NCI-H1930 (cell line): ENCODE data around the gene ABCD3.

ENCODE experiments used
- DNase-seq, 2 experiments: peaks; one replicate each; lab custom pipeline; 2025; lab: John Stamatoyannopoulos, UW

The ABCD3 gene

DNA sequence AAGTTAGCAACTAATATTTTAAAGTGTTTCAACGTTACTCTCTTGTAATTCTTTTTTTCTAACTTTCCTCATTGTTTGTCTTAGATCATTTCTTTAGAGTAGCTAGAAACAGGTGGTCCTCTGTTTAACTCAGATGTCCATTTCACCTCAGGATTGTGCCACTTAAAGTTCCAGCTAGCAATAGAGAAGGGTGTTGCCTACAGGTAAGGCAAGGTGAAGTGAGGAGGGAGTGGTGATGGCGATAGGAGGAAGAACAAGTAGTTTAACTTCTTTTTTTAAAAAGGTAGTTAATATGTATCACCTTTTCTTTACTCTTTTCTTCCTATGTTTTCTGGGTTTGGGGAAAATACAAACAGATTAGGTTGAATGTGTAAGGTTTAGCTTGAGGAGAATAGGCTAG lies 44.4 kb downstream of the ABCD3 start:
- DNase-seq = no peak

DNA sequence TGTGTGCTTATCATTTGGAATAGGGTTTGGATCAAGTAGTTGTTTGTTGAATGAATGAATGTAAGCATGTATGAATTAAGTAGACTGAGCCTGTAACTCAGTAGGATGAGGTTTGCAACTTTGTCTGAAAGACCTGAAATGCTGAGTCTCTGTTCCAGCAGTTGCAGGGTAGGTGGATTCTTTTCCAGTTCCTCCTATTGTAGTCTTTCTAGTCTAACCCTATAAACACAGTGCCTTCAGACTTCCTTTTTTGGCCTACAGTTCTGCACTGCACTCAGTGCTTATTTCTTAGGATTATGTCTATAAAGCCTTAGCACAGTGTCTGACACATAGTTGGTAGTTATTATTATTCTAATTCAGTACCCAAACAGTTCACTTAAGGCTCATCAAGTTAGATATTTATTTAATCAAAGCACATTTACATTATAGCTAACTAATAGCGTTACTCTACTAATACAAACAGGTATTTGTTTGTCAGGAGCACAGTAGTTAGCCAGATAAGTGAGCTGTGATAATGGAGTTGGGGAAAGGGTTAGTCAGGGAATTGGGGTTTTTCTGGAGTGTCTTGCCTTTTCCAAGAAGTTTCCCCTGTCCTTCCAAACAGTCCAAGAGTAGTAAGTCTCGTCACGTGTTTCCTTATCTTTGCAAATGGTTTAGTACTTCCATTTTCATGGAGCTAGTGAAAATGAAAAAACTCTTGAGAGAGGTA lies 45.0 kb downstream of the ABCD3 start:
- DNase-seq = no peak

DNA sequence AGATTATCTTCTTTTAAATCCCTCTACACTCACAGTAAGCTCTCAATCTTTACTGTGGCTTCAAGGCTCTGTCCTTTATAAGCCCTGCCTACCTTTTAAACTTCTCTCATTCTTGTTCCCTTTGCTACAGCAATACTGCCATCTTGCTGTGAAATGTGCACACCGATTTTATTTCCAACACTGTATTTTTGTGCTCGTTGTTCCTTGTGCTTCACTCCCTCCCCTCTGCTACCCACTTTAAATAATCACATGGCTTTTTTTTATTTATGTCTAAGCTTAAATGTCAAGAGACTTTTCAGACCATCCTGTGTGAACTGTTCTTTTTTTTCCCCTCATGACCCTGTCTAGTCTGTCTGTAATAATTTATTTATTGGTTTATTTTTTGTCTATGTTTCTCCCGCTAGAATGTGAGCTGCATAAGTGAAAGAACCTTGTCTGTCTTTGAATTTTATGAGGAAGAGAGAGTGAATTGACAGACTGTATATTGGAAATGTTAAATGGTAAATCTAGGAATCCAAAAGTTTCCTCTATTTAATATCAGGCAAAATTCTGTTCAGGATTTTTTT lies 45.7 kb downstream of the ABCD3 start:
- no peak for DNase-seq

- no peak for DNase-seq
Observed at GRCh38 chr1:94468708-94469107, 50.5 kb downstream of the ABCD3 start.

- no peak for DNase-seq
Observed at GRCh38 chr1:94471271-94471670, 53.1 kb downstream of the ABCD3 start.

DNA sequence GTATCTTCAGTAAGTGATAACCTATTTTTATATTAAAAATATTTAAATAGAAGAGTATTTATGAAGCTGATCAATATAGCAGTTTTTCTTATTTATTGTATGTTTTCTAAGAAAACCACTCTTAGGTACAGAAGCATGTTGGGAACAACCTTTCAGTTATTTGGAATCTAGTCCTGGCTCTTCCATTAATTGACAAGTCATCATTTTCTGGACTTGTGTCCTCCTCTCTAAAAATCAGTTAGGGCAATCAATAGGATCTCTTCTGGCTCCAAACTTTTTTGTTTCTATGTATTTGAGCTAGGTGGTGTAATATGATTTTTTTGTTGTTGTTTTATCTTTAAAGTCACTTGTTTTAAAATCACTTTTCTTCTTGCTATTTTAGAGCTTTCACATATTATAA lies 57.0 kb downstream of the ABCD3 start:
- no peak for DNase-seq

GRCh38 chr1:94479682-94480081 lies 61.5 kb downstream of the ABCD3 start:
- no peak for DNase-seq

DNA sequence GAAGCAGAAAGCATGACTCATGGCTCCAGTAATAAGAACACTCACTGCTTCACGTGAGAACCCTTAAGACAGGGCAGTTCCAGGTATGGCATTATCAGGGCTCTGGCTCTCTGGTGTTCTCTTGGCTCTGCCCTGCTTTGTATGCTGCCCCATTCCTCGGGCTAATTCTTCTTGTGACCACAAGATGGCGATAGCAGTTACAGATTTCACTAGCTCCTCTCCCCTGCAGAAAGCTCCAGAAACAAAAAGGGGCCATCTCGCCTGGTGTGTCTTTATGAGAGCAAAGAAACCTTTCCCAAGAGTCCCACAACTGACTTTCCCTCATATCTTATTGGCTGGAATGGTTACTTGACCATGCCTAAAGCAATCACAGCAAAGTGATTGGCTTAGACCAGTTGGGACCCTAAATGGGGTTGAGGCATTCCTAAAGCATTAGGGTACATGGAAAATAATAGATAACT lies 63.3 kb downstream of the ABCD3 start:
- peak in 1 of 2 experiments; percentile 21 for DNase-seq

- DNase-seq = no peak
Observed at GRCh38 chr1:94486990-94487389, 68.8 kb downstream of the ABCD3 start.

GRCh38 chr1:94490556-94490955 lies 72.4 kb downstream of the ABCD3 start:
- no peak for DNase-seq

- no peak for DNase-seq
Observed at GRCh38 chr1:94496076-94496755, 78.0 kb downstream of the ABCD3 start.

DNA sequence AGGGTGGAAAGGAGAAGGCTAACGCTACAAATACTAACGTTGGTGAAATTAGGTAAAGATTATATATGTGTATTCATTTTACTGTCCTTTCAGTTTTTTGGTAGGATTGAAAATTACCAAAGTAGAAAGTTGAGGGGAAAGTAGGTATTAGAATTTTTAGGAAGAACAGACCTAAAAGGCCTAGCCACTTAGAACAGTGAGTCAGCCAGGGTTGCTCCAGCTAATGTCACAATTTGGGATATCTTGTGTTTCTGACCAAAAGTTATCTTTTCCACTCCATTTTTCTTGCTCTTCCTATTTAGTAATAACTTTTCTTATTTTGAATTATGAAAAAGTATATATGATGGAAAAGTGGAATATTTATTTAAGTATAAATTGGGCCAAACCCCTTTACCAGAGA lies 83.2 kb downstream of the ABCD3 start:
- no peak for DNase-seq

- DNase-seq = no peak
Observed at GRCh38 chr1:94501935-94502334, 83.7 kb downstream of the ABCD3 start.

DNA sequence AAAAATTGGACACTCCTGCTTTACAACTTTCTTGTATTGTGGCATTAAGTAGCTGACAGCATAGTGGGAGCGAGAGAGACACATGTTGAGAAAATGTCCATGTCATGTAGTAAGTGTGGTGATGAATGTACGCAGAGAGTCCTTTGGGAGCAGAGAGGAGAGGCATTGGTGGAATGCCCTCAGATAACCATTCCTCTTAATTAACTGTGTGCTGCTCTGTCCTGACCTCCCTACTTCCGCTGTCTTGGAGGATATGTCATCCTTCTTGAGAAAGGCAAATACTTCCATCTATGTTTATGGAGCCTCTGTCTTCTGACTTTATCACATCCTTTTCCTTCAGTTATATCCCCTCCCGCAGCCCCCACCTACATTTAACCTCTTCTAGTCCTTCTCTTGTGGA lies 85.0 kb downstream of the ABCD3 start:
- no peak for DNase-seq

DNA sequence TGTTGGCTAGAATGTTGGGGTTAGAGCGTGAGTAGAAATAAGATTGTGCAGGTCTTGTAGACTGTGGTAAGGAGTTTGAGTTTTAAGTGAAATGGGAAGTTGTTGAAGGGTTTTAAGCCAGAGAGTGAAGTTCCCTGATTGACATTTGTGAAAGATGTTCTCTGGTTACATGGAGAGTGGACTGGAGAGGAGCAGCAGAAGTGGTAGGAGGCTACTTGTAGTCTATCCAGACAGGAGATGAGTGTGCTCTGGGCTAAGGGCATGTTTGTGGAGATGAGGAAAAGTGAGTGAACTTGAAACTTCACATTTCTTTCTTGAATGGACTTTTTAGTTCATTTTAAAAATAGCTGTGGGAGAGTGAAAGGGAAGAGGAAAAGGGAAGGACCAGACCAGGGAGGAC lies 86.4 kb downstream of the ABCD3 start:
- DNase-seq = no peak

GRCh38 chr1:94512816-94513215 lies 94.6 kb downstream of the ABCD3 start:
- DNase-seq = no peak

GRCh38 chr1:94514095-94514727 lies 96.0 kb downstream of the ABCD3 start:
- DNase-seq = peak in 1 of 2 experiments; percentile 1

DNA sequence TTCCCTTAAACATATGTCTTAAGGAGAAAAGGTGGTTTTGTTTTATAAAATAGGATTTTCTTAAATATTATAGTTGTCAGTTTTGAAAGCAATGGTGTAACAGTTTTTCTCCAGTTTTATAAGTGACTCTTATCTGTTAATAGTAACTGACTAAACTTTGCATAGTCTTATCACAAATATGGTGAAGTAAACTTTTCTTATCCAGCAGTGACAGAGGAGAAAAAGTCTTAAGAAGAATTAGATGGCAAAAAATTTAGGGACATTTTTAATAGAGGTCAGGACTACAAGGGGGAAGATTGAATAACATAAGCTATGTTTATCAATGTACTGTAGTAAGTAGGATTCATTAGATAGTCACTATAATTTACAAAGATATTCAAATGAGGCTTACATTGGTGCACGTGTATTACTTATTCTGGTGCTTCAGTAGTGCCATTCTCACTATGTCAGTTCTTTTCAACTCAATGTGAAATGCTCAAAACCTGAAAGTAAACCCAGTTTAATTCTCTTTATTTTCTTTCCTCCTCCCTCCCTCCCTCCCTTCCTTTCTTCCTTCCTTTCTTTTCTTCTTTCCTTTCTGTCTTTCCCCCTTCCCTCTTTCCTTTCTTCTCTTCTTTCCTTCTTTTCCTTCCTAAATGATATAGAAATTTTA lies 97.2 kb downstream of the ABCD3 start:
- DNase-seq = no peak

- no peak for DNase-seq
Observed at GRCh38 chr1:94519351-94519750, 101.2 kb downstream of the ABCD3 start.

GRCh38 chr1:94522304-94522703 lies 104.1 kb downstream of the ABCD3 start:
- DNase-seq = peak in 1 of 2 experiments; percentile 7

- no peak for DNase-seq
Observed at GRCh38 chr1:94524531-94524930, 106.3 kb downstream of the ABCD3 start.
